Measurements from ENCODE around the gene TCP1.
"Not testable (repeated sequence)": the region's sequence is repeated elsewhere in the genome, so short reads cannot be mapped to it uniquely, and the experiment has no call there.

Gene TCP1

GRCh38 chr6:159789377-159790148, at the start of gene TCP1:
TSS of gene TCP1 (minus strand) at chr6:159789602. CDS start at chr6:159789468, 134 bp downstream.
- DNase-seq, result peak; percentile 97 to 99

DNA sequence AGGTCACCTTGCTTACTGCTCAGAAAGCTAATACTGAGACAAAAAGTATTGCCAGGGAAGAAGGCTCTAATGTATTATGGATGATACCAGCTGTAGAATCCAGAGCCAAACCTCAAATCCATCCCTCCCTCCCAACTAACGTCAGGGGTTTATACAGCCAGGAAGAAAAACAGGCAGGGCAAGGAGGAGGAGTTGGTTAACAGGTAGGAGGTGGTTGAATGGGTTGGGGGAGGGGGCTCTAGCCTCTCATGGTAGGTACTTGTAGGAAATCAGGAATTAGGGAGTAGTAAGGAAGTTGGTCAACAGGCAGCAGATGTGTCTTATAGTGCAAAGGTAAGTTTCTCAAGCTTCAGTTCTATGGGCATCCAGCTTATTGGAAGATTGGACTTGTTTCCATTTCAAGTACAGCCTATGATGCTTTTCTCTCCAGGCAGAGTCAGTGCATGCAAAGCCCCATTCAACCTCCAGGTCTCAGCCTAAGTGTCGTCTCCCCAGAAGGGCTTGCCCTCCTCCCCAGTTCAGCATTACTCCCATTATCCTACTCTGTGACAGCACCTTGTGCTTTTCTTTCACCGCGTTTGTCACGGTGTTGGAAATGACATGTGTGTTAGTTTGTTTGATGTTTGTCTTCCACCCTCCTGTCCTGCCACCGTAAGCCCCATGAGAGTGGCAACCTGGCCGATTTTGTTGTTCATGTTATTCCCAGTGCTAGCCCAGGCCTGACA, 48.8 kb upstream of the TCP1 start:
- no peak for DNase-seq

DNA sequence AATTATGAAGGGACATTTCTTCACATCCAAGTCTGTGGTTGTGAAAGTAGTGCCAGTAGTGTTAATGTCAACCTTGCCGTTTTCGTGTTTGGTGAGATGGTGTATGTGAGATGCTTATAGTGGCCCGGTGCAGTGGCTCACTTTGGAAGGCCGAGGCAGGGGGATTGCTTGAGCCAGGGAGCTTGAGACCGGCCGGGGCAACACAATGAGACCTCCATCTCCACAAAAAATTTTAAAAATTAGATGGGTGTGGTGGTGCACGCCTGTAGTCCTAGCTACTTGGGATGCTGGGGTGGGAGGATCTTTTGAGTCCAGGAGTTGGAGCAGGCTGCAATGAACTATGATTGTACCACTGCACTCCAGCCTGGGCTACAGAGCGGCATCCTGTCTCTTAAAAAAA, 48.1 kb upstream of the TCP1 start:
- DNase-seq, result no peak

DNA sequence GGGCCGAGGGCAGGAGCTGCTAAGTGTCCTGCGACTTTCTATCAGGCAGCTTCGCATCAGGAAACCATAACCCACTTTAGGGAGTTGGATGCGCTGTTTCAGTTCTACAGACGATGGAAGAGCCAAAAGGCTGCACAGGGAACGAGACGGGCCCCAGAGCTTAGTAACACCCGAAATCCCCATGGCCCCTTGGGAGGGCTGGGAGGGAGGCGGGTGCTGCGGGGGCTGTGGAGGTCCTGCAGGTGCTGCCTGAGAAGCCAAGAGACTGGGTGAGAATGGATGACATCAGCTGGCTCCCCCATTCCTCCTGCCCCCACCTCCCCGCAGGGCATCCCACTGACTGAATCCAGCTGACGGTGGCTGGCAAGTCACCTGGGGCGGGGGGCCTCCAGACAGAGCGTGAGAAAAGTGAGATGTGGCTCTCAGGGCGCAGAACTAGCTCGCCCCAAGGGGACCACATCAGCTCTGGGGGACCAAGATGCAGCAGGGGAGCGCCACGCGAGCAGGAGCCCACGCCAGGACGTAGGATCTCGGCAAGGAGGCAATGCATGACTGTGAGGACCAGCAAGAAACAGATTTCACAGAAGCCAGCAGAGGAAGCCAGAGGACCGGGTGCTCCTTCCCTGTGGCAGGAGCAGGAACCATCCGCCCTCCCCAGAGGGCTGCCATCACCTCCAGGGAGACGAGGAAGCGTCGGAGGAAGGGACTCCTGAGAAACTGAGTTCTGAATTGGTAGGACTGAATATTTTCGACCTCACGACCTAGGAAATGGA, 47.5 kb upstream of the TCP1 start:
- DNase-seq, result no peak

GRCh38 chr6:159833997-159834603, 44.7 kb upstream of the TCP1 start:
- DNase-seq, result no peak

GRCh38 chr6:159833556-159833955, 44.2 kb upstream of the TCP1 start:
- peak in 1 of 2 experiments; percentile 9 for DNase-seq

GRCh38 chr6:159832946-159833345, 43.5 kb upstream of the TCP1 start:
- no peak for DNase-seq

GRCh38 chr6:159831373-159831679, 41.9 kb upstream of the TCP1 start:
- DNase-seq, result no peak

DNA sequence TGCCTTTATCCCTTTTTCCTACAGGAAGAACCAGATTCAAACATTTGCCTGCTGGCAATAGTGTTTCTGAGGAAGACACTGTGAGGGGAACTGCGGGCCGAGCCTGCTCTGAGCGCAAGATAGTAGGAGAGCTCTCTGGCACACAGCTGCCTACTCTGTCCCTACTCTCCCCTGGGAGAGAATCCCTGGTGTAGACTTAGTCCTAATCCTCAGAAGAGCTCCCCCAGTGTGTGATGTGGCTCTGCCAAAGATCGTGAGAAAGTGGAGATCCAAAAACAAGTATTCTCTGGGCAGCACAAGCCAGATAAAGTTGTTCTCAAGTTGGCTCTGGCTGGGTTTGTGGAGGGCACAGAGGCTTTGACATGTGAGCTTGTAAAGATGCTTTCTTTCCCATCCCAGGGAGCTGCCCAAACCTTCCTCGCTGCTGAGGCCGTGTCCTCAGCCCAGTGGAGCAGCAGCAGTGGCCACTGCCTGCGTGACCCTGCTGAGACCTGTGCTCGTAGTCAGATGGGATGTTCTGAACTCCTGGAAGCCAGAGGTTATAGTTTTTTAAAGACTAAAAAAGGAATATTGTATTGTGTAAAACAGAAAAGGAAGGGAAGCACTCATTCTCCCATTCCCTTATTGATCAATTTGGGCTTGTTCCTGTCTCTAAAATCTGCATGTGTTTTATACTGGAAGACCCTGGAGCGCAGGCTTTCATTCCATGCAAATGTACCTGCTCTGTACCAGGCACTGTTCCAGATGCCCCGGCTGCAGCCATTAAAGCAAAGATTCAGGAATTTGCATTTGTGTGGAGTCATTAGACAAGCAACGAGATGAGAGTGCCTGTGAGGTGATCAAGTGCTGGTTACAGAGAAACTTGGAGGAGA, 41.3 kb upstream of the TCP1 start:
- no peak for DNase-seq

GRCh38 chr6:159829526-159829925, 40.1 kb upstream of the TCP1 start:
- DNase-seq, result no peak

GRCh38 chr6:159828074-159828473, 38.7 kb upstream of the TCP1 start:
- DNase-seq, result no peak

- DNase-seq, result no peak
These were observed 37.7 kb upstream of the TCP1 start for GRCh38 chr6:159826968-159827647.

- DNase-seq, result no peak
These were observed 36.6 kb upstream of the TCP1 start for GRCh38 chr6:159826004-159826403.

GRCh38 chr6:159824690-159825089, 35.3 kb upstream of the TCP1 start:
- DNase-seq, result not testable (repeated sequence)

DNA sequence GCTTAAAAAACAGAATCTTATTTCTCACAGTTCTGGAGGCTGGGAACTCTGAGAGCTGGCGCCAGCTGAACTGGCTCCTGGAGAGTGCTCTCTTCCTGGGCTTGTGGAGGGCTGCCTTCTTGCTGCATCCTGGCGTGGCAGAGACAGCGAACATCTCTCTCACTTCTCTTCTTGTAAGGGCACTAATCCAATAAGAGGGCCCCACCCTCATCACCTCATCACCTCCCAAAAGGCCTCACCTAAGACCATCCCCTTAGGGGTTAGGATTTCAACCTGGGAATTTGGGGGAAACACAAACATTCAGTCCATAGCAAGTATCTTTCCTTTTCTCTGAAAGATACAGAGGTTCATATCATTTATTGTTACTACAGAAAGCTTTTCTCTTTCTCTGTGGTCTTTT, 34.6 kb upstream of the TCP1 start:
- DNase-seq, result no peak

DNA sequence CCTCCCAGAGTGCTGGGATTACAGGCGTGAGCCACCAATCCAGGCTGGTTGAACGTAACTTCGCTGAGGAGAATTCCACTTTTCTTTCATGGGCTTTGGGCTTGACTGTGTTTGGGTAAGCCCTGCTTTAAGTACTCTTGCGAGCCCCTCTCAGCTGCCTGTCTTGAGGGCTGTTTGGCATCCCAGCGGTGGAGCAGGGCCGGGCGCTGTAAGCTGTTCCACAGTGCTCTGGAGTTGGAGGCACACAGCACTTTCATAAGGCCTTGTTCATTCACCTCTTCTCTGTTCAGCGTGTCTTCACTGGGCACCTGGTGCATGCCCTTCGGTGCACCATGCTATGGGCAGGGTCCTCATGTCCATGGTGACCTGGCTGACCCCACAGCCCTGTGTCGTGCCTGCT, 32.3 kb upstream of the TCP1 start:
- DNase-seq, result no peak

DNA sequence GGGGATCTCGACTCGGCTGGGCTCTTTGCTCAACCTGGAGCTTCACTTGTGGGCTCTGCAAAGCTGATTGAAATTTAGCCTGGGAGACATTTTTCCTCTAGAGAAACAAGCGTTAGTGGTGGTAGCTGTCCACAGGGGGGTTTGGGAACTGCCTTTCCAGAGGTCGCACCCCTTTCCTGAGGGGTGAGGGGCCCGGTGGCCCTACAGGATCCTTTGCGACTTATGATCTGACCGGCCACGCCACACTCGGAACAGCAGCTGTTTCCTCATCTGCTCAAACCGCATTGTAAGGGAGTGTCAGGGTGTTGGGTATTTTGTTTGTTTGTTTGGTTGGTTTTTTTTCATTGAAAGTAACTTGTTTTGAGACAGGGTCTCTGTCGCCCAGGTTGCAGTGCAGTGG, 31.7 kb upstream of the TCP1 start:
- no peak for DNase-seq

GRCh38 chr6:159819932-159820640, 30.7 kb upstream of the TCP1 start:
- DNase-seq, result no peak

DNA sequence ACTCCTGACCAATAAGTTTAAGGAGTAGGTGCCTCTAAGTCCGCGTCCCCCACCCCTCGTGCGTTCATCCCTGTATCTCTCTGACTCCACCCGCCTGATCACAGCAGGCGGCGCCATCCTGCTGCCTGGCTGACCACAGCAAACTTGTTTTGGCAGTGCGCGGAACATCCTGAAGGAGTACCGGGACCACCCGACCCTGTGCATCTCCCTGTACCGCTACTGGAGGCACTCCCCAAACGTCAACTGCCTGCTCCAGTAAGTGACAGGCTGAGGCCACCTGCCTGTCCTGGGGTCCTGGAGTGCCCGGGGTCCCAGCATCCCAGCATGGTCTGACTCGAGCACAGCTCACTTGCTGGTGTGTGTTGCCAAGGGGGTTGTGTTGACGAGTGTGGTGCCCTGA, 29.7 kb upstream of the TCP1 start:
- no peak for DNase-seq

- no peak for DNase-seq
These were observed 28.7 kb upstream of the TCP1 start for GRCh38 chr6:159817951-159818739.

All from SW 1271 (cell line).